ENCODE measurements around the gene TSPAN18.

DNA sequence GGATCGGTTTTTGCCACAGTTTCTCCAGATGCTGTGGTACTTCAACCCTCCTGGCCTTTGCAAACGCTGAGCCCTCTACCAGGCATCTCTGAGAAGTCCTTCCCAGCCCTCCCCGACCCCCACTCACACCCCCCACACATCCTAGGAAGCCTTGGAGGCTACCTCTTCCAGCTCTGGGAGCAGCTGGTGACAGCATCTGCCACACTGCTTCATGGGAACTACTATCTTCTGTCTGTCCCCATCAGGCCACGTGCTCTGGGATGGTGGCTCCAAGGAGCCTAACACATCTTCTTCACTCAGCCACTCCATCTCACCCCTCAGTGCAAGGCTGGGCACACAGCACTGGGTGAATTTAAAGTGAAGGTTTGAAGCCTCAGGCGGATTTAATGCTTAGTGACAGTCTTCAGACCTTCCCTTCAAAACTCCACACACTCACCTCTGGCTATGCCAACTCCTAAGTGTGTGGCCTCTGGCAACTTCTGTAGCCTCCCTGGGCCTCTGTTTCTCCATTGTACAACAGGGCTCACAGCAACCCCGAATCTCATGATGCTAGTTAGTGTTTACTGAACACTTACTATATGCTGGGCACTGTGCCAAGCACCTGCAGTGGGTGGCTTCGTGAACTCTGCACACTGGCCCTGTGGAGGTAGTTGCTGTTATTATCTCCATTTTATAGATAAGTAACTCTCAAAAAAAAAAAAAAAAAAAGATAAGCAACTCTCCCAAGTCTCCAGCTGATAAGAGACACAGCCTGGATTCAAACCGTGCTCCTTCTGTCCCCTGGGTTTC is 231.2 kb downstream of the TSPAN18 start:
- TF ChIP-seq, protein P1, sequence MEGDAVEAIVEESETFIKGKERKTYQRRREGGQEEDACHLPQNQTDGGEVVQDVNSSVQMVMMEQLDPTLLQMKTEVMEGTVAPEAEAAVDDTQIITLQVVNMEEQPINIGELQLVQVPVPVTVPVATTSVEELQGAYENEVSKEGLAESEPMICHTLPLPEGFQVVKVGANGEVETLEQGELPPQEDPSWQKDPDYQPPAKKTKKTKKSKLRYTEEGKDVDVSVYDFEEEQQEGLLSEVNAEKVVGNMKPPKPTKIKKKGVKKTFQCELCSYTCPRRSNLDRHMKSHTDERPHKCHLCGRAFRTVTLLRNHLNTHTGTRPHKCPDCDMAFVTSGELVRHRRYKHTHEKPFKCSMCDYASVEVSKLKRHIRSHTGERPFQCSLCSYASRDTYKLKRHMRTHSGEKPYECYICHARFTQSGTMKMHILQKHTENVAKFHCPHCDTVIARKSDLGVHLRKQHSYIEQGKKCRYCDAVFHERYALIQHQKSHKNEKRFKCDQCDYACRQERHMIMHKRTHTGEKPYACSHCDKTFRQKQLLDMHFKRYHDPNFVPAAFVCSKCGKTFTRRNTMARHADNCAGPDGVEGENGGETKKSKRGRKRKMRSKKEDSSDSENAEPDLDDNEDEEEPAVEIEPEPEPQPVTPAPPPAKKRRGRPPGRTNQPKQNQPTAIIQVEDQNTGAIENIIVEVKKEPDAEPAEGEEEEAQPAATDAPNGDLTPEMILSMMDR (IDR thresholded peaks at IDR 0.05 in 4 of 5, conservative IDR thresholded peaks at IDR 0.05 in 1 of 5): no peak
- TF ChIP-seq POLR2A (IDR thresholded peaks at IDR 0.05): no peak

Data from gastrocnemius medialis (tissue), 4 donors.